ENCODE measurements around the gene KCTD10. TPM values are rescaled to one million over a fixed set of nuclear protein-coding genes. Genes with fewer than 3 reads are reported as not detected.

The KCTD10 gene, protein sequence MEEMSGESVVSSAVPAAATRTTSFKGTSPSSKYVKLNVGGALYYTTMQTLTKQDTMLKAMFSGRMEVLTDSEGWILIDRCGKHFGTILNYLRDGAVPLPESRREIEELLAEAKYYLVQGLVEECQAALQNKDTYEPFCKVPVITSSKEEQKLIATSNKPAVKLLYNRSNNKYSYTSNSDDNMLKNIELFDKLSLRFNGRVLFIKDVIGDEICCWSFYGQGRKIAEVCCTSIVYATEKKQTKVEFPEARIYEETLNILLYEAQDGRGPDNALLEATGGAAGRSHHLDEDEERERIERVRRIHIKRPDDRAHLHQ
- 128 TPM for total RNA-seq (ENCODE audit: unreplicated experiment)
- long read RNA-seq, full-length matches to known transcripts, result 34 of 49 reads
- long read RNA-seq, partial matches to known transcripts, result 1 of 49 reads
- long read RNA-seq, other reads (novel, unspliced or antisense), result 14 of 49 reads

DNA sequence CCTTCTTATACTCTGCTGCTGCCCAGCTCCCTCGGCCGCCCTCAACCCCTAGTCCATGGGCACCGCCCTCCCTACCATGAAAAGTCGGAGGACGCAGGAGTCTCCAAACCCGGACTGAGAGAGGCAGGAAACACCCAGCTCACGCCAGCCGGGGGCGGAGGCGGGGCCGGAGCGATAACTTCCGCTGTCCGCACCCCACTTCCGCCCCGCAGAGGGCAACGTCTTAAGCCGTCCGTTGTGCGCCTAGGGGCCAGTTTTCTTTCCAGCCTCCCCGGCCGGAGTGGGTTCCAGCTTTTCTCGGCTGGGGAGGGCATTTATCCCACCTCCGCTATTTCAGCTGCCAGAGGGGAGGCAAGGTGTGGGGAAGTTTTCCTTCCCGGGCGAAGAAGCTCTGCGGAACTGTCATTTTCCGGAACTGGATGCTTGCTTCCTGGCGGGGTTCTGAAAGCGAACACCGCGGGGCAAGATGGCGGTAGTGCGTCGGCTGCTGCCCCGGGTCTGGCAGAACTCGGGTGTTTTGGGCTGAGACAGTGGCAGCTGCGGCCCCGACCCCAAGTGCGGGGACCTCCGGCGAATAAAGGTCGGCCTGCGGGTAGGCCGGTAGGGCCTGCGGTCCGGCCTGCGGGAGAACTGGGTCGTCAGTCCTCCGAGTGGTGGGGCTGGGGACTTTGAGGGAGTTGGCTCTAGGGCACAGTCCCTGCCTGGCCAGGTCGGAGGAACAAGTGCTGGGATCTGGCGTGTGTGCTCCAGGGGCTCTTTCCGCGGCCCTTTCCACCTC lies at the start of gene KCTD10, which contains the start of gene UBE3B:
Gene KCTD10 (minus strand): TSS at position 116 of the 778 bp plus-strand sequence. CDS start 38 bp downstream, at position 78.
Gene UBE3B (plus strand): TSS at position 450 of the 778 bp plus-strand sequence. CDS start 5,918 bp downstream, outside the sequence.
- peak; percentile 90 for DNase-seq (ENCODE audit: low spot score)
- H3K36me3 Mint-ChIP-seq (ENCODE audit: low read depth, unreplicated experiment), result peaks cover 8% of the 10 kb centered on the region
- peaks cover 10% of the 10 kb centered on the region for H3K27me3 Mint-ChIP-seq (ENCODE audit: unreplicated experiment)
- H3K27ac Mint-ChIP-seq (ENCODE audit: unreplicated experiment), result peak within 1 kb of the TSS; percentile 99
- peak within 1 kb of the TSS; percentile 100 for H3K4me3 Mint-ChIP-seq (ENCODE audit: unreplicated experiment)
- no peaks in the 10 kb centered on the region for H3K9me3 Mint-ChIP-seq (ENCODE audit: unreplicated experiment)
- TF ChIP-seq, protein P1, sequence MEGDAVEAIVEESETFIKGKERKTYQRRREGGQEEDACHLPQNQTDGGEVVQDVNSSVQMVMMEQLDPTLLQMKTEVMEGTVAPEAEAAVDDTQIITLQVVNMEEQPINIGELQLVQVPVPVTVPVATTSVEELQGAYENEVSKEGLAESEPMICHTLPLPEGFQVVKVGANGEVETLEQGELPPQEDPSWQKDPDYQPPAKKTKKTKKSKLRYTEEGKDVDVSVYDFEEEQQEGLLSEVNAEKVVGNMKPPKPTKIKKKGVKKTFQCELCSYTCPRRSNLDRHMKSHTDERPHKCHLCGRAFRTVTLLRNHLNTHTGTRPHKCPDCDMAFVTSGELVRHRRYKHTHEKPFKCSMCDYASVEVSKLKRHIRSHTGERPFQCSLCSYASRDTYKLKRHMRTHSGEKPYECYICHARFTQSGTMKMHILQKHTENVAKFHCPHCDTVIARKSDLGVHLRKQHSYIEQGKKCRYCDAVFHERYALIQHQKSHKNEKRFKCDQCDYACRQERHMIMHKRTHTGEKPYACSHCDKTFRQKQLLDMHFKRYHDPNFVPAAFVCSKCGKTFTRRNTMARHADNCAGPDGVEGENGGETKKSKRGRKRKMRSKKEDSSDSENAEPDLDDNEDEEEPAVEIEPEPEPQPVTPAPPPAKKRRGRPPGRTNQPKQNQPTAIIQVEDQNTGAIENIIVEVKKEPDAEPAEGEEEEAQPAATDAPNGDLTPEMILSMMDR (IDR thresholded peaks at IDR 0.05; ENCODE audit: unreplicated experiment), result no peak
- peaks cover 52% of the 10 kb centered on the region for H3K4me1 Mint-ChIP-seq (ENCODE audit: unreplicated experiment)

DNA sequence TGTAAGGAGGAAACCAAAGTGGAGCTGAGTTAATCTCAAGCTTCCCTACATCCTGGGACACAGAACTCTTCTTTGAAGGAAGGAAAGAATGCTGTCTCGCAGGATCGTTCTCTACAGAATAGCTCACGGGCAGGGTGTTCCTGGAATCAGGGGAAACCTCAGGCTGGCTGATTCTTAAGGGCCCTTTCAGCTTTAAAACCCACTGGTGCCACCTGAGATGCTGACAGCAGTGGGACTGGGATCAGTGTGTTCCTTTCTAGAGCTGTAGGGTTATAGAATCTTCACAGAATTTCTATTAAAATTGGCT lies 48.1 kb upstream of the KCTD10 start:
- Mint-ChIP-seq H3K4me3 (ENCODE audit: unreplicated experiment) (no peak overlapping the region), H3K27me3 (ENCODE audit: unreplicated experiment) (peaks cover 10% of the 10 kb centered on the region), H3K4me1 (ENCODE audit: unreplicated experiment) (peaks cover 3% of the 10 kb centered on the region), H3K9me3 (ENCODE audit: unreplicated experiment) (no peaks in the 10 kb centered on the region), H3K27ac (ENCODE audit: unreplicated experiment) (no peak overlapping the region), H3K36me3 (ENCODE audit: low read depth, unreplicated experiment) (peaks cover 57% of the 10 kb centered on the region)
- TF ChIP-seq, protein P1 (IDR thresholded peaks at IDR 0.05; ENCODE audit: unreplicated experiment), result no peak
- DNase-seq (ENCODE audit: low spot score), result no peak

DNA sequence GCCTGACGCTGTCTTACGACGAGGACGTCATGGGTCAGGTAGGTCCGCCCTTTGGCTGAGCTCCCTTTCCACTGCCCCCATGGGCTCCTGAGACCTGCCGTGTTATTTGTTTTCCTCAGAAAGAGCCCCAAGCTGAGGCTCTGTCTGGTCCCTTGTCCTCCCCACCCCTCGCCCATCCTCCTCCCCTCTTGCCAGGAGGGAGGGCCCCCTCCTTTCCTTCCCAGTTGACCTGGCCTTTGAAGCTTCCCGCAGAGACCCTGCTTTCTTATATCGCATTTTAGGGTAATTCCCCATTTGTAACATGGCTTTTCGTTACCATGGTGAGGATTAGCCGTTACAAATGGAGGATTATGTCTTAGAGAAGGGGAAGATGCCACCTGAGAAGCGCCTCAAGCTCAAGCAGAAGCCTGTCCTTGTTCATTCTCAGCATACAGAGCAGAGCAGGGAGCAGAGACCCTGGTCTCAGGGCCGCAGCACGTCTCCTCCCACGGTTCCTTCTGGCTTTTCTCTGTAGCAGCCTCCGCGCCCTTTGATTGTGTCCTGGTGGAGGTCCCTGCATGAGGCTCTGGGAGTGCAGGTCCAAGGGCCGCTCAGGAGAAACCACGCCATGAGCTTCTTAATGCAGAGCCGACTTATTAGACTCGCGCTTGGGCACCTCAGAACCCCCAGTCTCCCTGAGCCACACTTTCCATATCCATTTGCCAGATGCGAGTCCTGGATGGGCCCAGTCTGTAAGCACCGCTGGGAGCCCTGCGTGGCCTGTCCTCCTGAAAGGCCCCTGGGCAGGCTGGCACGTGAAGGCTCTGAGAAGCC lies 47.6 kb upstream of the KCTD10 start:
- Mint-ChIP-seq H3K4me1 (ENCODE audit: unreplicated experiment) (peaks cover 9% of the 10 kb centered on the region), H3K9me3 (ENCODE audit: unreplicated experiment) (no peaks in the 10 kb centered on the region), H3K27ac (ENCODE audit: unreplicated experiment) (no peak overlapping the region), H3K27me3 (ENCODE audit: unreplicated experiment) (peaks cover 10% of the 10 kb centered on the region), H3K36me3 (ENCODE audit: low read depth, unreplicated experiment) (peaks cover 52% of the 10 kb centered on the region), H3K4me3 (ENCODE audit: unreplicated experiment) (no peak overlapping the region)
- TF ChIP-seq, protein P1 (IDR thresholded peaks at IDR 0.05; ENCODE audit: unreplicated experiment), result no peak
- no peak for DNase-seq (ENCODE audit: low spot score)

DNA sequence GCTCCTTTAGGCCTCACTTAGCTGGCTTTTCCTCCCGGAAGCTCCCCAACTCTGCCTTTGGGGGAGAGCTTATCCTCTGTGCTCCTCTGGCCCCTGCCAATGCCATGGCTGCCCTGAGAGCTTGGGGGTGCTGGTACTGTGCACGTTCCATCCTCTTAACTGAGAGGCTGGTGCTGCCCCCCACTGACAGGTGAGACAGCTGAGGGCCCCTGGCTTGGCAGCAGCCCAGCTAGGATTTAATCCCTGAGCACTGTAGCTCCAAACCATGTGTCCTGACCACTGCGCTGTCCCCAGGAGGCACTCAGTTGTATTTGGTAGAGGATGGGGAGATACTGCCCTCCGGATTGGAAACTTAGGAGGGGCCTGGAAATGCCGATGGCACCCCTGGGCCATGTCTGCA lies 46.4 kb upstream of the KCTD10 start:
- Mint-ChIP-seq H3K4me3 (ENCODE audit: unreplicated experiment) (peak overlapping the region; percentile 63), H3K36me3 (ENCODE audit: low read depth, unreplicated experiment) (peaks cover 50% of the 10 kb centered on the region), H3K27ac (ENCODE audit: unreplicated experiment) (no peak overlapping the region), H3K27me3 (ENCODE audit: unreplicated experiment) (peaks cover 10% of the 10 kb centered on the region), H3K4me1 (ENCODE audit: unreplicated experiment) (peaks cover 19% of the 10 kb centered on the region), H3K9me3 (ENCODE audit: unreplicated experiment) (no peaks in the 10 kb centered on the region)
- TF ChIP-seq, protein P1 (IDR thresholded peaks at IDR 0.05; ENCODE audit: unreplicated experiment), result no peak
- no peak for DNase-seq (ENCODE audit: low spot score)

Measured in endothelial cell (in vitro differentiated cells).